Hypothalamus (tissue), 51 donors: Measurements from ENCODE around the gene NR1H3.

Experiments used
- DNase-seq, 51 donors: peaks; one replicate each; lab custom pipeline; 2025; lab: John Stamatoyannopoulos, UW

Gene NR1H3

GRCh38 chr11:47269002-47269828 is 11.4 kb downstream of the NR1H3 start:
- peak; percentile 56 to 96 (median 85) for DNase-seq

- peak in 48 of 51 donors; percentile 43 to 96 (median 85) for DNase-seq
These were observed 12.1 kb downstream of the NR1H3 start, which contains the start of gene MADD for GRCh38 chr11:47269829-47270305. MADD (plus strand) TSS chr11:47270133.

GRCh38 chr11:47270331-47271271 is 12.8 kb downstream of the NR1H3 start:
- peak in 16 of 51 donors; percentile 6 to 54 (median 23) for DNase-seq

- DNase-seq, result peak in 1 of 51 donors; percentile 42
These were observed 13.5 kb downstream of the NR1H3 start for GRCh38 chr11:47271328-47271727.

GRCh38 chr11:47271961-47272661 is 14.3 kb downstream of the NR1H3 start:
- peak in 16 of 51 donors; percentile 1 to 36 (median 16) for DNase-seq

DNA sequence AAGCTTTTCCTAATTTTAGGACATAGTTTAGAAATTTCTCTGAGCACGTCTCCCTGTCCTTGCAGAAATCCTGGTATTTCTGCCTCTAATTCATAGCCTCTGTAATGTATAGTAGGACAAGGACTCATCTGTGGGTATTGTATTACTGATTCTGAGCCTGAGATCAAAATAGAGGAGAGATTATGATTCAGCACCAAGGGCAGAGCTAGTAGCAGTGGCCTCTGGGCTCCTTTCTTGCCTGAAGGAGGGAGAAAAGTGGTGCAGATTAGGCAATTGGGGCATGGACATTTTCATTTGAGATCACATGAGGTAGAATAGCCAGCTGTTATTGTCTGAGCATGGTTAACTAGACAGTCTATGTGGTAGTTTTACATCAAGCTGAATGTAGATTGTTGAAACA is 14.9 kb downstream of the NR1H3 start:
- no peak for DNase-seq

DNA sequence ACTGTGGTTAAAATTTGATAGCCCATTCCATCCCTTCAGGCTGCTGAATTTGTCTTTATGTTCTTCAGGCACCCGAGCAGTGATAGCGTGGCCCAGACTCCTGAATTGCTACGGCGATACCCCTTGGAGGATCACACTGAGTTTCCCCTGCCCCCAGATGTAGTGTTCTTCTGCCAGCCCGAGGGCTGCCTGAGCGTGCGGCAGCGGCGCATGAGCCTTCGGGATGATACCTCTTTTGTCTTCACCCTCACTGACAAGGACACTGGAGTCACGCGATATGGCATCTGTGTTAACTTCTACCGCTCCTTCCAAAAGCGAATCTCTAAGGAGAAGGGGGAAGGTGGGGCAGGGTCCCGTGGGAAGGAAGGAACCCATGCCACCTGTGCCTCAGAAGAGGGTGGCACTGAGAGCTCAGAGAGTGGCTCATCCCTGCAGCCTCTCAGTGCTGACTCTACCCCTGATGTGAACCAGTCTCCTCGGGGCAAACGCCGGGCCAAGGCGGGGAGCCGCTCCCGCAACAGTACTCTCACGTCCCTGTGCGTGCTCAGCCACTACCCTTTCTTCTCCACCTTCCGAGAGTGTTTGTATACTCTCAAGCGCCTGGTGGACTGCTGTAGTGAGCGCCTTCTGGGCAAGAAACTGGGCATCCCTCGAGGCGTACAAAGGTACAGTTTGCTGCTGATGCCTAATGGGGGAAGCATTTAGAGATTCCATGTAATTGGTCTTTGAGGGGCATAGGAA is 16.9 kb downstream of the NR1H3 start:
- DNase-seq, result no peak

GRCh38 chr11:47276923-47277322 is 19.1 kb downstream of the NR1H3 start:
- no peak for DNase-seq

DNA sequence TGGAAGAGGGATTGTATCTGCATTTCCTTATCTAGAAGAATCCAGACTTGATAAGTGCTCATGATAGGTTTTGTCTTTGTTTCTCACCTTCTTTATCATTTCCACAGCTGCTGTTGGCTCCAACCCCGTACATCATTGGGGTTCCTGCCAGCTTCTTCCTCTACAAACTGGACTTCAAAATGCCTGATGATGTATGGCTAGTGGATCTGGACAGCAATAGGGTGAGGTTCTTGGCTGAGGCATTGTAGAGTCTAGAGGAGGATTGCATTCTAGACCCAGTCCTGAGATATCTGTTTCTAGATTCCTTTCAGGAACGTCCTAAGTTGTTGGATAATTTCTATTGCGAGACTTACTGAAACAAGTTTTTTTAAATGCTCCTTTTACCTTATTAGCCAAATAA is 20.3 kb downstream of the NR1H3 start:
- DNase-seq, result no peak

DNA sequence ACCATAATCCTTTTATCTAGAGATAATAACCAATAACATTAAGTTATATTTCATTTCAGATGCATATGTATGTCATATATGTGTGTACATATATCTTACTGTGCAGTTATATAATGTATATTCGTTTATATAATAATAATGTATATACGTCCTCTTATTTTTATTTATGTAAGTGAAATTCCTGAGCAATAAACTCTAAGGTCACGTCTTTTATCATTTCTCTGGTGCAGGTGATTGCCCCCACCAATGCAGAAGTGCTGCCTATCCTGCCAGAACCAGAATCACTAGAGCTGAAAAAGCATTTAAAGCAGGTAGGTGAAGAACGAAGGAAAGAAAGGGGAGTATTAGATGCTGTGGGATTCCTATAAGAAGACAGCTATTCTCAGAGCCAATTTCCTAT is 21.0 kb downstream of the NR1H3 start:
- DNase-seq, result no peak

- DNase-seq, result no peak
These were observed 22.3 kb downstream of the NR1H3 start for GRCh38 chr11:47280099-47280498.

DNA sequence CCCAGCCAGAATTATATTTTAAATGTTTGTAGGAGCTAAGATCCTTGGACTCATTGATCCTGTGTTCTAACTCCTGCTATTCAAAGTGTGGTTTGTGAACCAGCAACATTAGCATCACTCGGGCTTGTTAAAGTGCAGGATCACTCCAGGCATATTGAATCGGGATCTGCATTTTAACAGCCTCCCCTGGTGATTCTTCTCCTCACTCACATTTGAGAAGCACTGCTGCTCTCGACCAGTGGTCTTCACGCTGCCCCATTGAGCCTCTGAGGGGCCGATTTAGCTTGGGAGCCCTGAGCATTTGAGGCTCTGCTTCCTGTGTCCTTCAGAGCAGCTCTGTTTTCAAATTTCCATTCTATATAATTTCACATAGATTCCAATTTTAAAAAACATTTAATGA is 23.1 kb downstream of the NR1H3 start:
- no peak for DNase-seq

GRCh38 chr11:47282462-47282861 is 24.7 kb downstream of the NR1H3 start:
- DNase-seq, result no peak

- no peak for DNase-seq
These were observed 26.4 kb downstream of the NR1H3 start for GRCh38 chr11:47284151-47284550.

DNA sequence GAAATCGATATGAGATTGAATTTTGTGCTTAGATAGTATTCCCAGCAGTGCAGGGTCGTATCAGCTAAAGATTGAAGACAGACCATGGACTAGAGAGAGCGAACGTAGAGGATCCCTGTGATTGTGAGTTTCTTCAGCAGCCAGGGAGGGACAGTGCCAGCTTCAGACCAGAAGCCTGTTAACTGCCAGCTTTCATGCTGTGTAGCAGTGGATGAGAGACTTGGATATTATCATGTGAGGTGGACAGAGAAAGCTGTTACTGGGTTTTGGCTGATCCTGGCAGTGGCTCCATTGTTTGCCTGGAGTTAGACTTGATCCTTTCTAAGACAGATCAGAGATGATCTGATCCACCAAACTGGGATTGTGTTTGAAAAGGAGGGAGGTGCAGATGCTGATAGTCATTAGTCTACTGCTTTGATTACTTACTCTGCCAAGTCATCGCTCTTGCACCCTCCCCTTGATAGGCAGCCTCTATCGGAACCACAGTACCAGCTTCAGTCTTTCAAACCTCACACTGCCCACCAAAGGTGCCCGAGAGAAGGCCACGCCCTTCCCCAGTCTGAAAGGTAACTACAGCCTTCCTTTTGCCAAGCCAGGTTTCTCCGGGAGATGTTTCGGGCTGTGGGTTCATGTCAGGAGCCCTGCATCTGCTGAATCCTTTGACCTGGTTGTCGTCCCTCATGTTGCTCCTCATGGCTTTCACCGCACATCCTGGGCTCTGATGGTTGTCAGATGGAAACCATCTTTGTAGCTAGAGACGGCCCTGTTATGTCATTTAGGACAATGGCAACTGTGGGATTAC is 28.4 kb downstream of the NR1H3 start:
- DNase-seq, result no peak

GRCh38 chr11:47288066-47288465 is 30.3 kb downstream of the NR1H3 start:
- no peak for DNase-seq

GRCh38 chr11:47289856-47290255 is 32.1 kb downstream of the NR1H3 start:
- DNase-seq, result no peak

- no peak for DNase-seq
These were observed 37.6 kb downstream of the NR1H3 start for GRCh38 chr11:47295385-47295784.

DNA sequence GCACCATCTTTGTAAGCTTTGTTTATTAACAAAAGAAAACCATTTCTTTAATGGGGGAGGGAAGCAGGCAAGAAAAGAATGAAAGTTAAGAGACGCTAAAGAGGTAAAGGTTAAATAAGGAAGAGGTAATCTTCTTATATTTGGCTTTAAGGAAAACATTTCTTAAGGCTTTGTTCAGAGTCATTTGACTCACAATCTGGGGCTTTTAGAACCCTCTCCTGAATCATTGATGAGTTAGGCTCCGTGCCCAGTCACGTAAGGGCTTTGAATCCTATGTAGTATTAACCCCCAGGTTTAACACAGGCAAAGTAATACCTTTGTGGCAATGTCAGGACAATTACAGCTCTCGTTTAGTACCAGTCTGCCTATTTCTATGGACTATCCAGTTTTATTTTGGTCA is 38.2 kb downstream of the NR1H3 start:
- no peak for DNase-seq
